Measurements from ENCODE around the gene KCND2. TPM values are rescaled to one million over a fixed set of nuclear protein-coding genes. Genes with fewer than 3 reads are reported as not detected.

Gene KCND2
- total RNA-seq: 0.46 and 4.9 TPM in 2 replicates

GRCh38 chr7:120272701-120273475 is at the start of gene KCND2:
Gene KCND2, plus strand, starts transcription at chr7:120273175.

